Mucosa of descending colon (tissue), 3 donors: Measurements from ENCODE around the gene ANKRD35. TPM values are rescaled to one million over a fixed set of nuclear protein-coding genes. Genes with fewer than 3 reads are reported as not detected.
"Not testable (repeated sequence)": the region's sequence is repeated elsewhere in the genome, so short reads cannot be mapped to it uniquely, and the experiment has no call there.

Source experiments
- ATAC-seq: fragments of 200-7000 bp; cut with Tn5 transposase; one replicate; pipeline ENCODE4 v1.9.1; 2020; ENCODE audit warnings: mild to moderate bottlenecking, moderate library complexity
- DNase-seq, 3 donors: peaks; one replicate each; pipeline ENCODE4 v3.0.0-alpha.2; 2020
- H3K36me3 ChIP-seq: fragments of 200-600 bp; one replicate; pipeline ENCODE4 v1.8.0; 2021; ENCODE audit warnings: low read depth, mild to moderate bottlenecking
- H3K4me1 ChIP-seq: fragments of 200-600 bp; one replicate; pipeline ENCODE4 v1.8.0; 2021; ENCODE audit warnings: low read depth, mild to moderate bottlenecking
- H3K4me3 ChIP-seq: fragments of 200-600 bp; one replicate; pipeline ENCODE4 v1.8.0; 2021; ENCODE audit warnings: mild to moderate bottlenecking
- H3K9me3 ChIP-seq: fragments of 200-600 bp; one replicate; pipeline ENCODE4 v1.8.0; 2021; ENCODE audit warnings: mild to moderate bottlenecking
- intact Hi-C, 2 donors: fragments of 100-400 bp; cut with DNase I in 1 of 2; cut with micrococcal nuclease in 1 of 2; formaldehyde crosslinking; loops; one replicate each; pipeline versions ENCODE4 v1.11.0 to v1.11.1; 2022; cut with DNase I, micrococcal nuclease
- long read RNA-seq, 2 donors: library from polyadenylated mRNA; unstranded; transcript quantifications; one replicate each; pipeline ENCODE4 v2.0.0, GENCODE V29; 2019 to 2021
- total RNA-seq, 3 donors: library from RNA; stranded (reverse); fragmentation: NEBNext Ultra II Directional in 2 of 3; extraction: Animal tissue kit (Norgen Biotek cat#: 25700) in 2 of 3; gene quantifications; one replicate each; pipeline versions ENCODE4 v1.2.1 to v1.2.4, GENCODE V29; 2021 to 2023
- TF ChIP-seq, protein P1 (sequence below): fragments of 200-600 bp; IDR thresholded peaks from one replicate; pipeline ENCODE4 v1.8.0; 2022; ENCODE audit warnings: antibody characterized with exemption, mild to moderate bottlenecking
- donor health status: DM: no; HTN: no; CAD: no; lungs with moderate emphysema.
- donor health status: DM: no; HTN: no; CAD: no.
- donor health status: DM: no; HTN: yes; CAD: no.

ANKRD35 gene, protein sequence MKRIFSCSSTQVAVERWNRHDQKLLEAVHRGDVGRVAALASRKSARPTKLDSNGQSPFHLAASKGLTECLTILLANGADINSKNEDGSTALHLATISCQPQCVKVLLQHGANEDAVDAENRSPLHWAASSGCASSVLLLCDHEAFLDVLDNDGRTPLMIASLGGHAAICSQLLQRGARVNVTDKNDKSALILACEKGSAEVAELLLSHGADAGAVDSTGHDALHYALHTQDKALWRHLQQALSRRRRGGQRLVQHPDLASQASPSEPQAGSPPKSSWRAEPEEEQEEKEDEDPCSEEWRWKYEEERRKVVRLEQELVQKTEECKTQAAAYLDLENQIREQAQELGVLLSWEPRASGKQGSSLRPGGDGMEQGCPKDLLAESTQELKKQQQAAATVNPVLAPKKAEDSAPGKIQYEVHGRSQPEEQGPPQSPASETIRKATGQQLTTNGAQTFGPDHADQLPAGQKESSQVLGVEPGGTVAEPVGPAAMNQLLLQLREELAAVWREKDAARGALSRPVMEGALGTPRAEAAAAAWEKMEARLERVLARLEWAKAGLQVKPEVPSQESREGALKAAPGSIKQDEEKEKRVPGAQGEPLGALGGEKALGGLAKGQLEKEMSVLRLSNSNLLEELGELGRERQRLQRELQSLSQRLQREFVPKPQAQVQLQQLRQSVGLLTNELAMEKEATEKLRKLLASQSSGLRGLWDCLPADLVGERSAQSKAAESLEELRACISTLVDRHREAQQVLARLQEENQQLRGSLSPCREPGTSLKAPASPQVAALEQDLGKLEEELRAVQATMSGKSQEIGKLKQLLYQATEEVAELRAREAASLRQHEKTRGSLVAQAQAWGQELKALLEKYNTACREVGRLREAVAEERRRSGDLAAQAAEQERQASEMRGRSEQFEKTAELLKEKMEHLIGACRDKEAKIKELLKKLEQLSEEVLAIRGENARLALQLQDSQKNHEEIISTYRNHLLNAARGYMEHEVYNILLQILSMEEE
- total RNA-seq = 1 to 10 TPM in 1 of 3 donors, under 1 TPM in 2; 0.26 to 5.6 (median 0.99) TPM
- long read RNA-seq, donor 1, partial matches to known transcripts = 23 of 24 reads
- long read RNA-seq, donor 1, other reads (novel, unspliced or antisense) = 1 of 24 reads
- long read RNA-seq, donor 2, partial matches to known transcripts = 9 of 9 reads
- long read RNA-seq, donor 2, other reads (novel, unspliced or antisense) = 0 of 9 reads

DNA sequence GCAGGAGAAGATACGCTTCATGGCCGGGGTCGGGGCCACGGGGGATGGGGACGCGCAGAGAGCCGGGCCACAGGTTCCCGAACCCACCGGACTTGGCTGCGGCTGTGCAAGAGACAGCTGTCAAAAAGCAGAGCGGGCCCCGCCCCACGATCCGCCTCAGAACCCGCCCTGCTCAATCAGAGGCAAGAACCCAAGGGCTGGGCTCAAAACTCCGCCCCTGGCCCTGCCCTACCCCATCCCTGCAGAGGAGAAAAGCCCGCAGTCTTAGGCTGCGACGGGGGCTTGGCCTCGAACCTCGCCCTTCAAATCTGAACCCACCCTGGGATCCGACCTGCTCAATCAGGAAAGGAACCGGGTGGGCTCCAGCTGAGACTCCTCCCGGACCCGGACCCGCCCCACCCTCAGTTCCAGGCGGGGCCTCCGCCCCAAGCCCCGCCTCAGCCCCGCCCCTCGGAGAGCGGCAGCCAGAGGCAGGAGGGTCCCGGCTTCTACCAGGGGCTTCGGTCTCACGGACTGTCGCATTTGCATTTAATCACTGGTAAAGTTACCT, at the start of gene ANKRD35:
Gene ANKRD35 (minus strand): TSS at position 129 of the 550 bp plus-strand sequence. CDS start 108 bp downstream, at position 21.
- Histone ChIP-seq H3K4me3 (no peak within 1 kb of the TSS), H3K36me3 (no peaks in the 10 kb centered on the region), H3K4me1 (peaks cover 6% of the 10 kb centered on the region), H3K9me3 (no peaks in the 10 kb centered on the region)
- ATAC-seq = peak; percentile 99
- TF ChIP-seq, protein P1, sequence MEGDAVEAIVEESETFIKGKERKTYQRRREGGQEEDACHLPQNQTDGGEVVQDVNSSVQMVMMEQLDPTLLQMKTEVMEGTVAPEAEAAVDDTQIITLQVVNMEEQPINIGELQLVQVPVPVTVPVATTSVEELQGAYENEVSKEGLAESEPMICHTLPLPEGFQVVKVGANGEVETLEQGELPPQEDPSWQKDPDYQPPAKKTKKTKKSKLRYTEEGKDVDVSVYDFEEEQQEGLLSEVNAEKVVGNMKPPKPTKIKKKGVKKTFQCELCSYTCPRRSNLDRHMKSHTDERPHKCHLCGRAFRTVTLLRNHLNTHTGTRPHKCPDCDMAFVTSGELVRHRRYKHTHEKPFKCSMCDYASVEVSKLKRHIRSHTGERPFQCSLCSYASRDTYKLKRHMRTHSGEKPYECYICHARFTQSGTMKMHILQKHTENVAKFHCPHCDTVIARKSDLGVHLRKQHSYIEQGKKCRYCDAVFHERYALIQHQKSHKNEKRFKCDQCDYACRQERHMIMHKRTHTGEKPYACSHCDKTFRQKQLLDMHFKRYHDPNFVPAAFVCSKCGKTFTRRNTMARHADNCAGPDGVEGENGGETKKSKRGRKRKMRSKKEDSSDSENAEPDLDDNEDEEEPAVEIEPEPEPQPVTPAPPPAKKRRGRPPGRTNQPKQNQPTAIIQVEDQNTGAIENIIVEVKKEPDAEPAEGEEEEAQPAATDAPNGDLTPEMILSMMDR = no peak
- intact Hi-C loops = no loop called here
- DNase-seq = peak; percentile 89 to 90 (median 89)

DNA sequence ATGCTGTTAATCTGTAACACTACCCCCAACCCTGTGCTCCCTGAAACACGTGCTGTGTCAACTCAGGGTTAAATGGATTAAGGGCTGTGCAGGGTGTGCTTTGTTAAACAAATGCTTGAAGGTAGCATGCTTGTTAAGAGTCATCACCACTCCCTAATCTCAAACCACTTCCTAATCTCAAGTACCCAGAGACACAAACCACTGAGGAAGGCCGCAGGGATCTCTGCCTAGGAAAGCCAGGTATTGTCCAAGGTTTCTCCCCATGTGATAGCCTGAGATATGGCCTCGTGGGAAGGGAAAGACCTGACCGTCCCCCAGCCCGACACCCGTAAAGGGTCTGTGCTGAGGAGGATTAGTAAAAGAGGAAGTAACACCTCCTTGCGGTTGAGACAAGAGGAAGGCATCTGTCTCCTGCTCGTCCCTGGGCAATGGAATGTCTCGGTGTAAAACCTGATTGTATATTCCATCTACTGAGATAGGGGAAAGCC, 46.9 kb upstream of the ANKRD35 start:
- H3K4me3 ChIP-seq, H3K9me3 ChIP-seq, H3K36me3 ChIP-seq, DNase-seq, intact Hi-C loops, ATAC-seq, H3K4me1 ChIP-seq: not testable (repeated sequence)

DNA sequence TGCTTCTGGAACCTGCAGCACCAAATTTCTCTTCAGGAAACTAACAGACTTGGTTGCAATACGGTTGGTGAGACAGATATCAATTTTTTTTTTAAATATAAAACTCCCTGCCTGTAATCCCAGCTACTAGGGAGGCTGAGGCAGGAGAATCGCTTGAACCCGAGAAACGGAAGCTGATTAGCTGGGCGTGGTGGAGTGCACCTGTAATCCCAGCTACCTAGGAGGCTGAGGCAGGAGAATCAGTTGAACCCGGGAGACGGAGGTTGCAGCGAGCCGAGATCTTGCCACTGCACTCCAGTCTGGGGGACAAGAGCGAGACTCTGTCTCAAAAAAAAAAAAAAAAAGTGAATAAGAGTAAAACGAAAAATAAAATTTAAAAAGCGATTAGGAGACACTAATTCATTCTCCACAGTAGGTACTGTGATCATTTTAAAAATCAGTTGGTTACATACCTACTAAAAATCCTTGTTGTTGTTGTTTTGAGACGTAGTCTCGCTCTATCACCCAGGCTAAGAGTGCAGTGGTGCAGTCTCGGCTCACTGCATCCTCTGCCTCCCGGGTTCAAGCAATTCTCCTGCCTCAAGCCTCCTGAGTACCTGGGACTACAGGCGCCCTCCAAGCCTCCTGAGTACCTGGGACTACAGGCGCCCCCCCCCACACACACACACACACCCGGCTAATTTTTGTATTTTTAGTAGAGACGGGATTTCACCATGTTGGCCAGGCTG, 42.4 kb upstream of the ANKRD35 start:
- no peaks in the 10 kb centered on the region for H3K36me3 ChIP-seq
- H3K9me3 ChIP-seq = no peaks in the 10 kb centered on the region
- DNase-seq (peak in 1 of 3 donors; percentile 38), ATAC-seq (peak; percentile 15)
- TF ChIP-seq, protein P1 = no peak
- peaks cover 7% of the 10 kb centered on the region for H3K4me1 ChIP-seq
- intact Hi-C loops = no loop called here
- H3K4me3 ChIP-seq = peak overlapping the region; percentile 33

DNA sequence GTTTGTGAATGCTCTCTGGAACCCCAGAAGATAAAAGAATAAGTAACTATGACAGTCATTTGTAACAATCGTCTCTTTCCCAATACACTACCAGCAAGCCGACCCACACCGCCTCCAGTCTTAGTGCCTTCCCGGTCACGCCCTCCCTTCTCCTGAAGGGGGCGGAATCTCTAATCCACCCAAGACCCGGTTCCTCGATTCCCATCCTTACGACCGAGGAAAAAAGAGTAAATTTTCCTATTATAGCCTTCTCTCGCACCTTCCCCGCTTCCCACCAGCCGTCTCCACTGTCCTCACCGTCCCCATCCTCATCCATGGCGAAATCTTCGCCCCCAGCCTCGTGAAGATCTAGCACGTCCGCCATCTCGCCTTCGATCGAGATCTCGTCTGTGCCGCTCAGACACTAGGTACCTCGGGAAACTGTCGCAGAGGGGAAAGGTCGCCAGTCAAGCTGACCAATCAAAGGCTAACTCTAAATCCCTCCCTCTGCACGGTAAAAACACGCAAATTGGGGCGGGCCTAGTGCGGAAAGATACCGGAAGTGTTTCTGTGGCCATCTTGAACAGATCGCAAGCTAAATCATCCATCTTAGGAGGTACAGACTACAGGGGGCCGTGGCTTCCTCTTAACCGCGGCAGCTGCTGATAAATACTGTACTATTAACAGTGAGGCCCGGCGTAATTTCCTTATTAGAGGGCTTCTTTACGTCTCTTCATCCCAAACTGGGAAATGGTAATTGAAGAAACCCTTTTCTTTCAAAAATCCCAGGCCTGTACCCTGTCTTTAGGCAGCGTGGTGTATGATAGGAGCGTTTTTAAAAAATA, 41.6 kb upstream of the ANKRD35 start, which contains the start of gene RBM8A:
Gene RBM8A (minus strand): TSS at position 422 of the 824 bp plus-strand sequence. CDS start 58 bp downstream, at position 364.
- peaks cover 7% of the 10 kb centered on the region for H3K4me1 ChIP-seq
- TF ChIP-seq, protein P1 = peak; percentile 53
- H3K9me3 ChIP-seq = no peaks in the 10 kb centered on the region
- DNase-seq (peak; percentile 93 to 97 (median 93)), ATAC-seq (peak; percentile 99)
- no peaks in the 10 kb centered on the region for H3K36me3 ChIP-seq
- peak within 1 kb of the TSS; percentile 33 for H3K4me3 ChIP-seq
- intact Hi-C loops = no loop called here

DNA sequence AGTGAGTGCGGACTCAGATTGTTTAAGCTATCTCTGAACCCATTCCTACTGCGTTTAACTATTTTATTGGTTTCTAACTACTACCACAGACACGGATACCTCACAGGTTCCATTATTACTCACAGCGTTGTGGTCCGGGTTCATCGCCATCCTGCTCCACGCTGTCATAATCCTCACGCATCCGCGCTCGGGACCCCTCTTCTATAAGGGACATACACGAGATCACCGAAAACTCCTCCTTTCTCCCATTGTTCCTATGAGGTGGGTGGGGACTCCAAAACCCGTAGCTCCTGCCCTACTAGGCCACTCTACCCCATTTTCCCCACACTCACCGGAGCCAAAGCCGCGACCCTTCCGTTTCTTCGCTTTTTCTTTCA, 41.0 kb upstream of the ANKRD35 start:
- Histone ChIP-seq H3K36me3 (no peaks in the 10 kb centered on the region), H3K9me3 (no peaks in the 10 kb centered on the region), H3K4me1 (peaks cover 7% of the 10 kb centered on the region), H3K4me3 (peak overlapping the region; percentile 33)
- intact Hi-C loops = no loop called here
- TF ChIP-seq, protein P1 = no peak
- DNase-seq (no peak), ATAC-seq (peak; percentile 5)
